ENCODE data around the gene MDFI. TPM values are rescaled to one million over a fixed set of nuclear protein-coding genes. Genes with fewer than 3 reads are reported as not detected.
"Not testable (repeated sequence)": the region's sequence is repeated elsewhere in the genome, so short reads cannot be mapped to it uniquely, and the experiment has no call there.

MDFI gene
- total RNA-seq, 1 donor from 2014 or later, result 33.7 TPM

DNA sequence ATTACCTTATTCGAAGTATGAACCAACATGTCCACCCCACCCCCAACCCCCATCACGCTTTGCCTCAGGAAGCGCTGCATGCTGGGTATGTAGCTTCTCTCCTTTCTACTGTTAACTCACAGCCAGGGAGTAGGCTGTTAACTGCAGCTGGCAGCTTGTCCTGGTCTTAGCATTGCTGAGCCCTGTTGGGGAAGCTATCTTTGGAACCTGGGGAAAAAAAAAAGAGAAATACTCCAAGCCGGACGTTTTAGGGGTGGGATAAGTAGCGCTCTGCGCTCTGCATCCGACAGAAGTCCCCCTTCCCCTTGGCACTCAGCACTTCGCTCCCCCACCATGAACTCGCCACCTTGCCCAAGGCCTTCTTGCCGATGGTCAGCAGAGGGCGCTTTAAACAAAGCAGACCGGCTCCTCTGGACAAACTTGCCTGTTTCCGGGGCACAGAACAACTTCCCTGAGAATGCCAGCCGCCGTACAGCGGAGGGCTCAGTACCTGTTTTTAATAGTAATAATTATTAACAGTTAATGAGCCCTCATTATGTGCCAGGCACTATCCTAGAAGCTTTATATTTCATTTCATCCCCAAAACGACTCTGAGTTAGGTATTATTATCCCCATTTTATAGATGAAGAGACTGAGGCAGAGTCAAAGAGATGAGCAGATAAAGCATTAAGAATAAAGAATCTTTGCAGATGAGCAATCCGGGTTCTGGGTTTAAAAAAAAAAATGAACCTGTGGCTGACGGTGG, 35.2 kb upstream of the MDFI start:
- peak; percentile 51 for DNase-seq

GRCh38 chr6:41604006-41604405, 34.3 kb upstream of the MDFI start:
- no peak for DNase-seq

GRCh38 chr6:41605649-41606048, 32.6 kb upstream of the MDFI start:
- DNase-seq, result no peak

DNA sequence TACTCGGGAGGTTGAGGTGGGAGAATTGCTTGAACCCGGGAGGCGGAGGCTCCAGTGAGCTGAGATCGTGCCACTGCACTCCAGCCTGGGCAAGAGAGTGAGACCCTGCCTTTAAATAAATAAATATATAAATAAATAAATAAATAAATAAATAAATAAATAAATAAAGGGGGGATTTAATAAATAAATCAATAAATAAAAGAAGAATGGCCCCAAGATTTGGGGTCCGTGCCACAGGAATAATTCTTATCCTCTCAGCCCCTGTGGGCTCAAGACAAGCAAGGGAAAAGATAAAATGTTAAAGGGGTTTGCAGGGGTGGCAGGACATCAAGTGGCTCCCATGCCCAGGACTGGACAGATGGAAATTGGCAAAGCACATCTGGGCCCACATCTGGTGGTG, 31.2 kb upstream of the MDFI start:
- DNase-seq, result no peak

DNA sequence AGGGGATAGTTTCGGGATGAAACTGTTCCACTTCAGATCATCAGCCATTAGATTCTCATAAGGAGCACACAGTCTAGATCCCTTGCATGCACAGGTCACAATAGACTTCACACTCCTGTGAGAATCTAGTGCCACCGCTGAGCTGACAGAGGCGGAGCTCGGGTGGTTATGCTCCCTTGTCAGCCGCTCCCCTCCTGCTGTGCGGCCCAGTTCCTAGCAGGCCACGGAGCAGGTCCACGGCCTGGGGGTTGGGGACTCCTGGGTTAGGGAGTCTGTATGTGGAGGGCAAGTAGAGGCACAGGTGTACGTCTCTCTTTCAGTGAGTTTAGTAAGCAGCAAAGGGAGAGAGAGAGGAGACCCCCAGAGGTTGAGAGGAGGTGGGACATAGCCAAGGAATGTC, 30.5 kb upstream of the MDFI start:
- no peak for DNase-seq

- no peak for DNase-seq
Observed at GRCh38 chr6:41608443-41609151, 29.7 kb upstream of the MDFI start.

DNA sequence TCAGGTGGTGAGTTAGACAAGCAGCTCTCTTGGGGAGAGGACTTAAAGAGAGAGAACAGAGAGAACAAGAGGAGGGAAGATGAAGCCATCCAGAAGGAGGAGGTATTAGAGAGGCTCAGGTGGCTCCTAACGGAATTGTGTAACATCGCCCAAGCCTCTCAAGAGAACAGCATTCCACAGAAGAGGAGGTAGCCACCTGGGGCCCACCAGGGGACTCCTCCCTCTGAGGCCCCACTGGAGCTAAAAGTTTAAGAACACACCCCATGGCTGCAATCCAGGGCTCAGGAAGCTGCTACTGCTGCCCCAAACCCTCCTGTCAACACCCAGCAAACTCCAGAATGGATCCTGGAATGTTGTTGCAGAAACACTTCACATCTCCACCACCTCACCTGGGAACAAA, 23.6 kb upstream of the MDFI start:
- no peak for DNase-seq

- no peak for DNase-seq
Observed at GRCh38 chr6:41615311-41615710, 23.0 kb upstream of the MDFI start.

- DNase-seq, result no peak
Observed at GRCh38 chr6:41618598-41618997, 19.7 kb upstream of the MDFI start.

- not testable (repeated sequence) for DNase-seq
Observed at GRCh38 chr6:41619193-41619592, 19.1 kb upstream of the MDFI start.

DNA sequence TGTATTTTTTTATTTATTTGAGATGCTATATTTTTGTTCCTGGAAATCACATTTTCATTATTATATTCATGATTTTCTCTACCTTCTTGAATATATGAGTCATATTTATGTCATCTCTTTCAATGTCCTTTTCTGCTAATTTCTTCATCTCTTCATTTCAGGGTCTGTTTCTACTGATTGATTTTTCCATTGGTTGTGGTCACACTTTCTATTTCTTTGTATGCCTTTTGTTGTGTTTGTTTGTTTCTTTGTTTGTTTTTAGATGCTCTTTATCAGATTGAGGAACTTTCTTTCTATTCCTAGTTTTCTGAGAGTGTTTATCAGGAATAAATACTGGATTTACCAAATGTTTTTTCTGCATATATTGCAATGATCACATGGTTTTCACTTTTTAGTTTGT, 16.9 kb upstream of the MDFI start:
- DNase-seq, result no peak

- no peak for DNase-seq
Observed at GRCh38 chr6:41621802-41622201, 16.5 kb upstream of the MDFI start.

- no peak for DNase-seq
Observed at GRCh38 chr6:41622206-41622988, 15.9 kb upstream of the MDFI start.

GRCh38 chr6:41623330-41623729, 14.9 kb upstream of the MDFI start:
- DNase-seq, result no peak

- no peak for DNase-seq
Observed at GRCh38 chr6:41624621-41625380, 13.5 kb upstream of the MDFI start.

DNA sequence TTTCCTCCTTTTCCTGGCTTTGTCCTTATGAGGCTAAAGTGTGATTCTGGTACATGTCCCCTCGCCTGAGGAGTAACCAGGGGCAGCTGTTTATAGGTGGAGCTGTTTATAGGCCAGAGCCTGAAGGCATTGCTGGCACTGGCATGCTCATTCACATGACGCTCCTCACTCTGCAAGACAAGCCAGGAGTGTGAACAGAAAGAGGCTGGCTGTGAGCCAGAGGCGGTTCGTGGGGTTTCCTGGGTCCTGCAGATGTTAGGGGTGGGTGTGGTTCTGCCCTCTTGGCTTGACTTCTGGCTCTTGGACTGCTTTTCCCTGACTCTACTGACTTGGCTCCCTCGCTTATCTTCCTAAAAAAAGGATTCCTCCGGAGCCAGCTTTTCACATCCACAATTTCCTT, 12.8 kb upstream of the MDFI start:
- DNase-seq, result no peak

DNA sequence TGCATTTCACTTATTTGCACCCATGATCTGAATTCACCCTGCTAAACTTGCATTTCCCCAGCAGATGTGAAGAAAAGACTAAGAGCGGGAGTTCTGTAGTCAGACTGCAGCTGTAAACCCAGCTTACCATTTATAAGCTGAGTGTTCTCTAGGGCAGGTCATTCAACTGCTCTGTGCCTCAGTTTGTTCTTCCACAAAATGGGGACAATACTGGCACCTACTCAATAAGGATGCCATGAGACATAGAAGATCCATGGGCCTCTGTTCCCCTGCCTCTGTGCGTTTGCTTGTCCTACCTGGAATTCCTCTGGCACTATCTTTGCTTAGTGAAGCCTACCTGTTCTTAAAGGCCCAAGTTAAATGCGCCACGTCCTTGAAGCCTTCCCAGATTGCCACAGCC, 12.2 kb upstream of the MDFI start:
- DNase-seq, result no peak

DNA sequence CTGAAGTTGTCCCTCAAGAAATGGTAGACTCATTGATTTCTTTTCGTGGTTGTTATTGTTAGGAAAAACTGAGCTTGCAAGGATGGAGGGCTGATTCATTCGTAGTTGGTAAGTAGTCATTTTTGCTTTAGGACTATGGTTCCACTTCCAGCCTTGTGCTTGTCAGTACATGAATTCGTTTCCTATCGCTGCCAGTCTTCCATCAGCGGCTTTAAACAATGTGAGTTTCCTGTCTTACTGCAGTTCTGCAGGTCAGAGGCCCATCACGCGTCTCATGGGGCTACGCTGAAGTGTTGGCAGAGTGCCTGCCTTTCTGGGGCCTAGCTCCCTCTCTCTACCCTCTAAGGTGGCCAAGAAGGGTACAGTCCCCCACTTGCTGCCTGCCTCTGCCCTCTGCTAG, 11.4 kb upstream of the MDFI start:
- no peak for DNase-seq

DNA sequence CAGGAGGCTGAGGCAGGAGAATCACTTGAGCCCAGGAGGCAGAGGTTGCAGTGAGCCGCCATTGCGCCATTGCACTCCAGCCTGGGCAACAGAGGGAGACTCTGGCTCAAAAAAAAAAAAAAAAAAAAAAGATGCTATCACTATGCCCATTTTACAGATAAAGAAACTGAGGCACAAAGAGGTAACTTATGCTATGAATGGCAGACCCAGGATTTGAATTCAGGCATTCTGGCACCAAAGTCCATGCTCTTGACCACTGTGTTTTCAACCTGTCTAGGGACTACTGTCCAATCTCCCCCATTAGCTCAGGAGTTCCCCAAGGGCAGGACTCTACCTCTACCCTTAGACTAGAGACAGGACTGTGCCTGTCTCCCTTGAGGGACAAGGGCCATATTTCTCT, 9.1 kb upstream of the MDFI start:
- no peak for DNase-seq

DNA sequence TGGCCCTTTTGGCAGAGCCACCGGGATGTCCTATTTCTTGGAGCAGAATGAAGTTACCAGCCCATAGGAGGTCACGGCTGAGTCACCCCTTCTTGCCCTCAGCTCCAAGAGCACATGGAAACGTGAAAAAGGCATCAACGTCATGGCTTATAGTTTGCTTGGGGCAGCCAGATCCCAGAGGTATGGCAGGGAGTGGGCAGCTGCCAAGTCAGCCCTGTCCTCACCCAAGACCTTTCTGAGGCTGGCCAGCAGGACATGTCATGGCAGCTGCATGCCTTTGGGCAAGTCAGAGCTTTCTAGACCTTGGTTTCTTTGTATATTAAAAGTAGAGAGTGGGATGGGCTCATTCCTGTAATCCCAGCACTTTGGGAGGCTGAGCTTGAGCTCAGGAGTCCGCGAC, 8.2 kb upstream of the MDFI start:
- DNase-seq, result no peak

DNA sequence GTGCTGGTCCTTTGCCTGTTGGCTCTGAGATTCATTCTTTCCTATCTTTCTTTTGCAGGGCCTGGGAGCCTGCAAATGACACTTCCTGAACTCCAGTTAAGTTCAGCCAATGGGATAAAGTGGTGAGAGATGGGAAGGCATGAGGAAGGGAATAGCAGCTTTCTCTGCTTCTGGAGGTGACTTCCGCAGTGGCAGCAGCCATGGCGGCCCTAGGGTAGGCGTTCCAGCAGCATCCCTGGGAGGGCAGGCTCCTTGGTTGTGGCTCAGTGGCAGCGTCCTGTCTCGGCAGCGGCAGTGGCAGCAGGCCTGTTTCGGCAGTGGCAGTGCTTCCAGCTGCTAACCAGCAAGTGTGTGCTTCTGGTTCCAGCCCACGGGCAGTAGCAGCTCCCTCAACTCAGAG, 7.3 kb upstream of the MDFI start:
- DNase-seq, result no peak

DNA sequence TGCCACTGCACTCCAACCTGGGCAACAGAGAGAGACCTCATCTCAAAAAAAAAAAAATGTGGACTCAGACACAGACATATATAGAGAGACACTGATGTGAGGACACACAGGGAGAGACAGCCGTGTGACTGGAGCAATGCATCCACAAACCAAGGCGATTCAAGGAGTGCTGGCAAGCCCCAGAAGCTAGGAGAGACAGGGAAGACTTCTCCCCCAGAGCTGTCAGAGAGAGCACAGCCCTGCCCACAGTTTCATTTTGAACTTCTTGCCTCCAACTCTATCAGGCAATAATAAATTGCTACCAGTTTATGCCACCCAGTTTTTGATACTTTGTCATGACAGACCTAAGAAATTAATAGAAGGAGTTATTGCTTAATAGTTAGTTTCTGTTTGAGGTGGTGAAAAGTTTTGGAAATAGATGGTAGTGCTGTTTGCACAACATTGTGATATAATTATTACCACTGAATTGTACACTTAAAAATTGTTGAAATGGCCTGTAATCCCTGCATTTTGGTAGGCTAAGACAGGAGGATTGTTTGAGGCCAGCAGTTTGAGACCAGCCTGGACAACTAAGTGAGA, 5.1 kb upstream of the MDFI start:
- no peak for DNase-seq
